WTC11 (cell line): Measurements from ENCODE around the gene SLC38A4.

Experiments
- FOXK1 ChIP-seq: sonication (generic); formaldehyde crosslinking; IDR thresholded peaks from 2 replicates; pipeline ENCODE4 v1.8.0; 2022; ENCODE audit warnings: mild to moderate bottlenecking, moderate library complexity, missing genetic modification reagents
- NFYB ChIP-seq: sonication (generic); formaldehyde crosslinking; conservative IDR thresholded peaks from 2 replicates; pipeline ENCODE4 v1.8.0; 2022; ENCODE audit warnings: low read depth, missing genetic modification reagents
- TF ChIP-seq, protein P1 (sequence below): sonication (generic); formaldehyde crosslinking; IDR thresholded peaks from 2 replicates; pipeline ENCODE4 v1.8.1; 2023; ENCODE audit warnings: mild to moderate bottlenecking, missing genetic modification reagents
- TF ChIP-seq, protein P2 (sequence below): sonication (generic); formaldehyde crosslinking; IDR thresholded peaks from 2 replicates; pipeline ENCODE4 v1.8.0; 2022; ENCODE audit warnings: mild to moderate bottlenecking, missing genetic modification reagents
- TF ChIP-seq, protein P3 (sequence below): fragments of 200-600 bp; IDR thresholded peaks from 2 replicates; pipeline ENCODE4 v1.8.0; 2022; ENCODE audit warnings: antibody characterized with exemption

GRCh38 chr12:46825591-46826414, at the start of gene SLC38A4:
- TF ChIP-seq, protein P1, sequence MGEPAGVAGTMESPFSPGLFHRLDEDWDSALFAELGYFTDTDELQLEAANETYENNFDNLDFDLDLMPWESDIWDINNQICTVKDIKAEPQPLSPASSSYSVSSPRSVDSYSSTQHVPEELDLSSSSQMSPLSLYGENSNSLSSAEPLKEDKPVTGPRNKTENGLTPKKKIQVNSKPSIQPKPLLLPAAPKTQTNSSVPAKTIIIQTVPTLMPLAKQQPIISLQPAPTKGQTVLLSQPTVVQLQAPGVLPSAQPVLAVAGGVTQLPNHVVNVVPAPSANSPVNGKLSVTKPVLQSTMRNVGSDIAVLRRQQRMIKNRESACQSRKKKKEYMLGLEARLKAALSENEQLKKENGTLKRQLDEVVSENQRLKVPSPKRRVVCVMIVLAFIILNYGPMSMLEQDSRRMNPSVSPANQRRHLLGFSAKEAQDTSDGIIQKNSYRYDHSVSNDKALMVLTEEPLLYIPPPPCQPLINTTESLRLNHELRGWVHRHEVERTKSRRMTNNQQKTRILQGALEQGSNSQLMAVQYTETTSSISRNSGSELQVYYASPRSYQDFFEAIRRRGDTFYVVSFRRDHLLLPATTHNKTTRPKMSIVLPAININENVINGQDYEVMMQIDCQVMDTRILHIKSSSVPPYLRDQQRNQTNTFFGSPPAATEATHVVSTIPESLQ (CRISPR knock-in tag) = no peak
- TF ChIP-seq, protein P2, sequence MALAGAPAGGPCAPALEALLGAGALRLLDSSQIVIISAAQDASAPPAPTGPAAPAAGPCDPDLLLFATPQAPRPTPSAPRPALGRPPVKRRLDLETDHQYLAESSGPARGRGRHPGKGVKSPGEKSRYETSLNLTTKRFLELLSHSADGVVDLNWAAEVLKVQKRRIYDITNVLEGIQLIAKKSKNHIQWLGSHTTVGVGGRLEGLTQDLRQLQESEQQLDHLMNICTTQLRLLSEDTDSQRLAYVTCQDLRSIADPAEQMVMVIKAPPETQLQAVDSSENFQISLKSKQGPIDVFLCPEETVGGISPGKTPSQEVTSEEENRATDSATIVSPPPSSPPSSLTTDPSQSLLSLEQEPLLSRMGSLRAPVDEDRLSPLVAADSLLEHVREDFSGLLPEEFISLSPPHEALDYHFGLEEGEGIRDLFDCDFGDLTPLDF (CRISPR knock-in tag) = no peak
- TF ChIP-seq NFYB (CRISPR knock-in tag) (no peak), FOXK1 (no peak)
- TF ChIP-seq, protein P3, sequence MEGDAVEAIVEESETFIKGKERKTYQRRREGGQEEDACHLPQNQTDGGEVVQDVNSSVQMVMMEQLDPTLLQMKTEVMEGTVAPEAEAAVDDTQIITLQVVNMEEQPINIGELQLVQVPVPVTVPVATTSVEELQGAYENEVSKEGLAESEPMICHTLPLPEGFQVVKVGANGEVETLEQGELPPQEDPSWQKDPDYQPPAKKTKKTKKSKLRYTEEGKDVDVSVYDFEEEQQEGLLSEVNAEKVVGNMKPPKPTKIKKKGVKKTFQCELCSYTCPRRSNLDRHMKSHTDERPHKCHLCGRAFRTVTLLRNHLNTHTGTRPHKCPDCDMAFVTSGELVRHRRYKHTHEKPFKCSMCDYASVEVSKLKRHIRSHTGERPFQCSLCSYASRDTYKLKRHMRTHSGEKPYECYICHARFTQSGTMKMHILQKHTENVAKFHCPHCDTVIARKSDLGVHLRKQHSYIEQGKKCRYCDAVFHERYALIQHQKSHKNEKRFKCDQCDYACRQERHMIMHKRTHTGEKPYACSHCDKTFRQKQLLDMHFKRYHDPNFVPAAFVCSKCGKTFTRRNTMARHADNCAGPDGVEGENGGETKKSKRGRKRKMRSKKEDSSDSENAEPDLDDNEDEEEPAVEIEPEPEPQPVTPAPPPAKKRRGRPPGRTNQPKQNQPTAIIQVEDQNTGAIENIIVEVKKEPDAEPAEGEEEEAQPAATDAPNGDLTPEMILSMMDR = no peak
